ENCODE results near the gene UBTF. TPM values are rescaled to one million over a fixed set of nuclear protein-coding genes. Genes with fewer than 3 reads are reported as not detected.

UBTF gene
- polyA plus RNA-seq, 3 donors: 6.0 to 13.1 (median 12.5) TPM

- peak overlapping the region in 1 of 7 donors; percentile 66 for H3K27ac Mint-ChIP-seq
- peaks cover 38 to 60% of the 10 kb centered on the region in 2 donors for H3K4me1 ChIP-seq (ENCODE audit: control insufficient read depth in 1 of 2, insufficient read depth in 2 of 2, low read length in 2 of 2)
- no peak for DNase-seq
Observed at GRCh38 chr17:44205962-44206824, 13.3 kb downstream of the UBTF start.

DNA sequence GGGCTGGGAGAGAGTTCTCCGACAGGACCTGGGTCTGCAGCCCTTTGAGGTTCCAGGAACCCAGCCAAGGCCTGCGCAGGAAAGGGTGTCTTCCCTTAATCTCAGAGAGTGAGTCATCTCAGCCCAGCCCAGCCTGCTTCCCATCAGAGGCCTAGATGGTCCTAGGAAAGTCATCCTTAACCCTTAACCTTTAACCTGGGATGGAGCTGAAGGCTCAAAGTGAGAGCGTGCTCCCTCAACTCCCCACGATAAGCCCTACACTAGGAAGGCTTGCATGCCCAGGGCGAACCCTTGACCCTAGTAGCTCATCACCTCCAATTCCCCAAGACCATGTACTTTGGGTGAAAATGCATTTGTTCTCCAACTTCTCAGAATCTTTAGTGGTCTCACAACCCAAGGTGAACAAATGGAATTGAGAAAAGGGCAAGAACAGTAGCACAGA lies 15.0 kb downstream of the UBTF start:
- H3K79me2 ChIP-seq (ENCODE audit: insufficient read depth, low read length): peaks cover 8% of the 10 kb centered on the region
- no peak overlapping the region for H2AFZ ChIP-seq (ENCODE audit: insufficient read depth, low read depth, low read length, poor library complexity, severe bottlenecking)
- Mint-ChIP-seq H3K27ac (peak overlapping the region; percentile 61 to 94 (median 84)), H3K9me3 (no peaks in the 10 kb centered on the region), H3K27me3 (ENCODE audit: low read depth in 3 of 3) (no peaks in the 10 kb centered on the region), H3K4me1 (peaks cover 55% of the 10 kb centered on the region), H3K4me3 (peak overlapping the region in 1 of 2 donors; percentile 79), H3K36me3 (peaks cover 25 to 40% of the 10 kb centered on the region in 2 donors)
- peak overlapping the region in 1 of 3 experiments; percentile 38 for H3K4me3 ChIP-seq (replicated peaks in 1 of 3; ENCODE audit: low read depth in 2 of 3, low read length in 3 of 3)
- peaks cover 34 to 52% of the 10 kb centered on the region in 2 donors for H3K4me1 ChIP-seq (ENCODE audit: control insufficient read depth in 1 of 2, insufficient read depth in 2 of 2, low read length in 2 of 2)
- peaks cover 3% of the 10 kb centered on the region for H4K20me1 ChIP-seq (ENCODE audit: insufficient read depth, low read length)
- no peaks in the 10 kb centered on the region for H3K9me3 ChIP-seq (replicated peaks in 1 of 2; ENCODE audit: control insufficient read depth in 1 of 2, insufficient read depth in 1 of 2, low read length in 2 of 2)
- no peaks in the 10 kb centered on the region for H3K27me3 ChIP-seq (ENCODE audit: control insufficient read depth in 2 of 2, insufficient read depth in 2 of 2, low read length in 2 of 2)
- TF ChIP-seq, protein P1, sequence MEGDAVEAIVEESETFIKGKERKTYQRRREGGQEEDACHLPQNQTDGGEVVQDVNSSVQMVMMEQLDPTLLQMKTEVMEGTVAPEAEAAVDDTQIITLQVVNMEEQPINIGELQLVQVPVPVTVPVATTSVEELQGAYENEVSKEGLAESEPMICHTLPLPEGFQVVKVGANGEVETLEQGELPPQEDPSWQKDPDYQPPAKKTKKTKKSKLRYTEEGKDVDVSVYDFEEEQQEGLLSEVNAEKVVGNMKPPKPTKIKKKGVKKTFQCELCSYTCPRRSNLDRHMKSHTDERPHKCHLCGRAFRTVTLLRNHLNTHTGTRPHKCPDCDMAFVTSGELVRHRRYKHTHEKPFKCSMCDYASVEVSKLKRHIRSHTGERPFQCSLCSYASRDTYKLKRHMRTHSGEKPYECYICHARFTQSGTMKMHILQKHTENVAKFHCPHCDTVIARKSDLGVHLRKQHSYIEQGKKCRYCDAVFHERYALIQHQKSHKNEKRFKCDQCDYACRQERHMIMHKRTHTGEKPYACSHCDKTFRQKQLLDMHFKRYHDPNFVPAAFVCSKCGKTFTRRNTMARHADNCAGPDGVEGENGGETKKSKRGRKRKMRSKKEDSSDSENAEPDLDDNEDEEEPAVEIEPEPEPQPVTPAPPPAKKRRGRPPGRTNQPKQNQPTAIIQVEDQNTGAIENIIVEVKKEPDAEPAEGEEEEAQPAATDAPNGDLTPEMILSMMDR (IDR thresholded peaks at IDR 0.05): no peak
- H3K36me3 ChIP-seq (replicated peaks in 1 of 2; ENCODE audit: control insufficient read depth in 1 of 2, insufficient read depth in 2 of 2, low read length in 2 of 2): peaks cover 32 to 37% of the 10 kb centered on the region in 2 donors
- peak in 2 of 3 donors; percentile 52 to 61 for DNase-seq
- H3K27ac ChIP-seq (ENCODE audit: low read depth in 1 of 2, low read length in 2 of 2): peak overlapping the region; percentile 34 to 56
- no peak overlapping the region for H3K9ac ChIP-seq (ENCODE audit: insufficient read depth, low read length, poor library complexity, severe bottlenecking)
- H3K4me2 ChIP-seq (replicated peaks; ENCODE audit: extremely low read depth, low read length, poor library complexity, severe bottlenecking): peak overlapping the region; percentile 31
- 50% methylated on average over 2 of the region's 5 CpGs for WGBS (ENCODE audit: insufficient coverage)
- intact Hi-C loops (cut with micrococcal nuclease): loop anchor here in 1 of 2 donors (5.0 kb wide), 2 partner anchors 143 to 298 kb away; partner anchors contain the start of genes GPATCH8 and GRN

More at GRCh38 chr17:44205962-44206824, 13.3 kb downstream of the UBTF start:
- H2AFZ ChIP-seq (ENCODE audit: insufficient read depth, low read depth, low read length, poor library complexity, severe bottlenecking): no peak overlapping the region
- intact Hi-C loops (cut with micrococcal nuclease): no loop called here
- peaks cover 33 to 51% of the 10 kb centered on the region in 2 donors for H3K36me3 Mint-ChIP-seq
- peaks cover 41 to 45% of the 10 kb centered on the region in 2 donors for H3K36me3 ChIP-seq (replicated peaks in 1 of 2; ENCODE audit: control insufficient read depth in 1 of 2, insufficient read depth in 2 of 2, low read length in 2 of 2)
- H3K9ac ChIP-seq (ENCODE audit: insufficient read depth, low read length, poor library complexity, severe bottlenecking): no peak overlapping the region
- no peak overlapping the region for H3K27ac ChIP-seq (ENCODE audit: low read depth in 1 of 2, low read length in 2 of 2)
- WGBS (ENCODE audit: insufficient coverage): 83% methylated on average over 8 of the region's 13 CpGs
- no peaks in the 10 kb centered on the region for H3K27me3 Mint-ChIP-seq (ENCODE audit: low read depth in 3 of 3)
- no peak overlapping the region for H3K4me2 ChIP-seq (replicated peaks; ENCODE audit: extremely low read depth, low read length, poor library complexity, severe bottlenecking)
- H3K4me3 ChIP-seq (replicated peaks in 1 of 3; ENCODE audit: low read depth in 2 of 3, low read length in 3 of 3): no peak overlapping the region
- H3K4me1 Mint-ChIP-seq: peaks cover 58% of the 10 kb centered on the region
- no peaks in the 10 kb centered on the region for H3K27me3 ChIP-seq (ENCODE audit: control insufficient read depth in 2 of 2, insufficient read depth in 2 of 2, low read length in 2 of 2)
- no peaks in the 10 kb centered on the region for H3K9me3 ChIP-seq (replicated peaks in 1 of 2; ENCODE audit: control insufficient read depth in 1 of 2, insufficient read depth in 1 of 2, low read length in 2 of 2)
- no peak overlapping the region for H3K4me3 Mint-ChIP-seq
- H4K20me1 ChIP-seq (ENCODE audit: insufficient read depth, low read length): peaks cover 19% of the 10 kb centered on the region
- H3K9me3 Mint-ChIP-seq: no peaks in the 10 kb centered on the region
- TF ChIP-seq, protein P1 (IDR thresholded peaks at IDR 0.05): no peak
- peaks cover 5% of the 10 kb centered on the region for H3K79me2 ChIP-seq (ENCODE audit: insufficient read depth, low read length)
